ENCODE data around the gene MANSC4. TPM values are rescaled to one million over a fixed set of nuclear protein-coding genes. Genes with fewer than 3 reads are reported as not detected.

The MANSC4 gene
- total RNA-seq, 1 donor from 2014 or later = not detected

GRCh38 chr12:27807063-27807703 is 27.1 kb upstream of the MANSC4 start:
- no peak for TF ChIP-seq CTCF (IDR thresholded peaks at IDR 0.05)
- H3K27me3 ChIP-seq = no peaks in the 10 kb centered on the region
- H3K4me3 ChIP-seq = no peak overlapping the region
- ATAC-seq = no peak
- no peaks in the 10 kb centered on the region for H3K9me3 ChIP-seq
- intact Hi-C loops (cut with DNase I) = no loop called here
- H3K4me1 ChIP-seq = no peaks in the 10 kb centered on the region
- DNase-seq = no peak
- no peak overlapping the region for H3K27ac ChIP-seq
- H3K36me3 ChIP-seq = no peaks in the 10 kb centered on the region

- intact Hi-C loops (cut with DNase I) = no loop called here
- Histone ChIP-seq H3K27me3 (no peaks in the 10 kb centered on the region), H3K4me1 (no peaks in the 10 kb centered on the region), H3K9me3 (no peaks in the 10 kb centered on the region), H3K36me3 (no peaks in the 10 kb centered on the region), H3K4me3 (no peak overlapping the region), H3K27ac (no peak overlapping the region)
- ATAC-seq (no peak), DNase-seq (no peak)
- no peak for TF ChIP-seq CTCF (IDR thresholded peaks at IDR 0.05)
Measured at GRCh38 chr12:27806259-27806658, 26.2 kb upstream of the MANSC4 start.

GRCh38 chr12:27805238-27805637 is 25.2 kb upstream of the MANSC4 start:
- no peaks in the 10 kb centered on the region for H3K4me1 ChIP-seq
- no peaks in the 10 kb centered on the region for H3K27me3 ChIP-seq
- ATAC-seq (no peak), DNase-seq (no peak)
- H3K36me3 ChIP-seq = no peaks in the 10 kb centered on the region
- no peak overlapping the region for H3K27ac ChIP-seq
- TF ChIP-seq CTCF (IDR thresholded peaks at IDR 0.05) = no peak
- intact Hi-C loops (cut with DNase I) = no loop called here
- no peak overlapping the region for H3K4me3 ChIP-seq
- no peaks in the 10 kb centered on the region for H3K9me3 ChIP-seq

GRCh38 chr12:27802936-27803335 is 22.9 kb upstream of the MANSC4 start:
- Histone ChIP-seq H3K27ac (no peak overlapping the region), H3K9me3 (no peaks in the 10 kb centered on the region), H3K4me1 (no peaks in the 10 kb centered on the region), H3K27me3 (no peaks in the 10 kb centered on the region), H3K36me3 (peaks cover 21% of the 10 kb centered on the region), H3K4me3 (no peak overlapping the region)
- intact Hi-C loops (cut with DNase I) = no loop called here
- no peak for DNase-seq
- TF ChIP-seq CTCF (IDR thresholded peaks at IDR 0.05) = no peak
- ATAC-seq = no peak

GRCh38 chr12:27802511-27802910 is 22.5 kb upstream of the MANSC4 start:
- Histone ChIP-seq H3K9me3 (no peaks in the 10 kb centered on the region), H3K4me1 (no peaks in the 10 kb centered on the region), H3K36me3 (peaks cover 26% of the 10 kb centered on the region), H3K27ac (no peak overlapping the region), H3K4me3 (no peak overlapping the region), H3K27me3 (no peaks in the 10 kb centered on the region)
- intact Hi-C loops (cut with DNase I) = no loop called here
- DNase-seq (no peak), ATAC-seq (no peak)
- no peak for TF ChIP-seq CTCF (IDR thresholded peaks at IDR 0.05)

- no peak for ATAC-seq
- intact Hi-C loops (cut with DNase I) = no loop called here
- Histone ChIP-seq H3K4me3 (no peak overlapping the region), H3K27me3 (no peaks in the 10 kb centered on the region), H3K27ac (no peak overlapping the region), H3K4me1 (no peaks in the 10 kb centered on the region), H3K9me3 (no peaks in the 10 kb centered on the region), H3K36me3 (peaks cover 34% of the 10 kb centered on the region)
- TF ChIP-seq CTCF (IDR thresholded peaks at IDR 0.05) = no peak
- no peak for DNase-seq
Measured at GRCh38 chr12:27801630-27802029, 21.6 kb upstream of the MANSC4 start.

Data from upper lobe of right lung (tissue), 1 donor.